ENCODE results near the gene LTBP2. TPM values are rescaled to one million over a fixed set of nuclear protein-coding genes. Genes with fewer than 3 reads are reported as not detected.

Gene LTBP2
- total RNA-seq, 1 experiment from 2014 or later = not detected

DNA sequence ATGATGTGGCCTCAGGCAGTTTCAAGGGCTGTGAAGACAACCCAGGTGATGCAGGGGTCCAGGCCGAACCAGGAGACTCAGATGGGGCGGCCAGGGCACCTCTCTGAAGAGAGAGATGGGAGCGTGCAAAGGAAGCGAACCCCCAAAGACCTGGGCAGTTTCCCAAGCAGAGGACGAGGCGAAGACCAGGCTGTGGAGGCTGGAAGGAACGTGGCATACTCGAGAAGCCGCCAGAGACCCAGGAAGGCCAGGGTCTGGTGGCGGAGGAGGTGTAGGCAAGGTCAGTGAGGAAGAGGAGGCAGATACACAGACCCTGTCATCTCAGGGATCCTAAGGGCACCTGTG, 24.7 kb downstream of the LTBP2 start:
- Histone ChIP-seq H3K36me3 (ENCODE audit: insufficient read depth, low read length) (no peaks in the 10 kb centered on the region), H3K27me3 (ENCODE audit: low read length) (no peaks in the 10 kb centered on the region), H3K4me2 (ENCODE audit: low read depth, low read length, poor library complexity, severe bottlenecking) (no peak overlapping the region), H3K79me2 (ENCODE audit: low read length) (no peaks in the 10 kb centered on the region), H4K20me1 (ENCODE audit: insufficient read depth, low read depth, low read length) (no peaks in the 10 kb centered on the region), H2AFZ (ENCODE audit: low read length) (no peak overlapping the region), H3K4me1 (ENCODE audit: low read length) (no peaks in the 10 kb centered on the region), H3K9me2 (replicated peaks; ENCODE audit: insufficient read depth, low read length) (no peaks in the 10 kb centered on the region), H3K9me3 (ENCODE audit: low read length) (no peaks in the 10 kb centered on the region), H3K27ac (ENCODE audit: low read length) (no peak overlapping the region), H3K9ac (ENCODE audit: low read length) (no peak overlapping the region), H3K4me3 (ENCODE audit: low read length) (no peak overlapping the region)
- DNase-seq = no peak

DNA sequence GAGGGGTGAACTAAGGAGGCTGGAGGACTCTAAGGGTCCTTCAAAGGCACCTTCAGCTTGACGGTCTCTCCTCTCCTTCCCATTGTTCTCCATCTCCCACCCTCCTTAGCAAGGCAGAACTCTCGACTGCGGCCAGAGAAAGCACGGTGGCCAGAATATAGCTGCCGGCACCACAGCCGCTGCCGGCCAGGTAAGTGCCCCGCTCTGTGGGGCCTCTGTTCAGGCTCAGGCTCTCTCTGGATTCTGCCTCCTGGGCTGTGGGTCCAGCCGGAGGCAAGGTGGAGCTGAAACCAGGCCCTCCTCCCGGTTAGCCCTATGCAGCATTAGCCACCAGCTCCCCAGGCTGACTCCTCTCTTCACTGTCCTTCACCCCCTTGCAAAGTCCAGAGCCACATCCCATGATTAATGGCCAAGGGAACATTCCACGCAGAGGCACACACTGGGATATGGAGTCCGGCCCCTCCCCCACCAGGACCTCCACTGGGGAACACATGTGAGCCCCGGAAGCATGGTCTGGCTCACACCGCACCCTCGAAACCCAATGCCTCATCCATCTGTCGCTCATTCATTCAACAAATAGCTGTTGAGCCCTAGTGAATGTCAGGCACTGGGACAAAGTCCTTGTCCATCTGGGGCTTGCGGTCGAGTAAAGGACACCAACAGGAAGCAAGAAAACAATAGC, 25.2 kb downstream of the LTBP2 start:
- Histone ChIP-seq H3K27me3 (ENCODE audit: low read length) (no peaks in the 10 kb centered on the region), H3K9me3 (ENCODE audit: low read length) (no peaks in the 10 kb centered on the region), H3K4me3 (ENCODE audit: low read length) (no peak overlapping the region), H2AFZ (ENCODE audit: low read length) (no peak overlapping the region), H3K36me3 (ENCODE audit: insufficient read depth, low read length) (no peaks in the 10 kb centered on the region), H3K4me1 (ENCODE audit: low read length) (no peaks in the 10 kb centered on the region), H3K9me2 (replicated peaks; ENCODE audit: insufficient read depth, low read length) (no peaks in the 10 kb centered on the region), H3K79me2 (ENCODE audit: low read length) (no peaks in the 10 kb centered on the region), H4K20me1 (ENCODE audit: insufficient read depth, low read depth, low read length) (no peaks in the 10 kb centered on the region), H3K27ac (ENCODE audit: low read length) (no peak overlapping the region), H3K4me2 (ENCODE audit: low read depth, low read length, poor library complexity, severe bottlenecking) (no peak overlapping the region), H3K9ac (ENCODE audit: low read length) (no peak overlapping the region)
- no peak for DNase-seq

DNA sequence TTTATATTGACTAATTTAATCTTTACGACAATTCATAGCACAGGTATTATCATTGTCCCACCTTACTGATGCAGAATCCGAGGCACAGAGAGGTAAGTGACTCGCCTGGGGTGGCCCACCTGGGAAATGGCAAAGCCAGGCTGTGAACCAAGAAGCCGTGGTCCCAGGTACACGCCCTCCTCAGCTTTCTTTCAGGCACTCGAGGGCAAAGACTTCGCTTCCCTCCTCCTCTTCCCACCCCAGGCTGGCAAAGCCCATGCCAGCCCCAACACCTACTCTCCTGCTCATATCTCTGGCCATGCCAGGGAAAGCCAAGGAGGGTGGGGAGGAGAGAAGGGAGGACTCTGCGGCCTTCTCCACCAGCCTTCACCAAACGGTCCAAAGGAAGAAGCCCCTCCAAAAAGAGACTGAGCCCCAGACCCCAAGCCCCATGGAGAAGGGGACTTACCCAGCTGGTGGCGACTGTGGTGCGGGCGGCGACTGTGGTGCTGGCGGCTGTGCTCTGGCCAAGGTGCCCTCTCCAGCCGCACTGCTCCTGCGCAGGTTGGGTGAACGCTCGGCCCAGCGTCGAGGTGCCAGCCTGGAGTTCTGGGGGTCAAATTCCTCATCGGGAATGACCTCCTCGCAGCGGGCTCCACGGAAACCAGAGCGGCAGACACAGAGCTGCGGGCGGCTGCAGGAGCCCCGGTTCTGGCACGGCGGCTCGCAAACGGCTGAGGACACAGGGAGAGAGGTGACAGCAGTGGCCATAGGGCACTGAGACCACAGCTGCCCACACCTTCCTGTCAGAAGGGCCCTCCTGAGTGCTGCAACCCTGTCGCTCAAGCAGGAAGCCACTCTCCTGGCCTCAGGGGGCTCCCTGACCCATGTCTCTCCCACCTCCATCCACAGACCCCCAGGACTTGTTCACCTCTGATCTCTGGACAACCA, 26.4 kb downstream of the LTBP2 start:
- Histone ChIP-seq H3K79me2 (ENCODE audit: low read length) (no peaks in the 10 kb centered on the region), H3K9me2 (replicated peaks; ENCODE audit: insufficient read depth, low read length) (no peaks in the 10 kb centered on the region), H3K4me2 (ENCODE audit: low read depth, low read length, poor library complexity, severe bottlenecking) (no peak overlapping the region), H3K9me3 (ENCODE audit: low read length) (no peaks in the 10 kb centered on the region), H2AFZ (ENCODE audit: low read length) (no peak overlapping the region), H3K27ac (ENCODE audit: low read length) (no peak overlapping the region), H3K36me3 (ENCODE audit: insufficient read depth, low read length) (no peaks in the 10 kb centered on the region), H4K20me1 (ENCODE audit: insufficient read depth, low read depth, low read length) (no peaks in the 10 kb centered on the region), H3K27me3 (ENCODE audit: low read length) (no peaks in the 10 kb centered on the region), H3K4me3 (ENCODE audit: low read length) (no peak overlapping the region), H3K9ac (ENCODE audit: low read length) (no peak overlapping the region), H3K4me1 (ENCODE audit: low read length) (no peaks in the 10 kb centered on the region)
- no peak for DNase-seq

DNA sequence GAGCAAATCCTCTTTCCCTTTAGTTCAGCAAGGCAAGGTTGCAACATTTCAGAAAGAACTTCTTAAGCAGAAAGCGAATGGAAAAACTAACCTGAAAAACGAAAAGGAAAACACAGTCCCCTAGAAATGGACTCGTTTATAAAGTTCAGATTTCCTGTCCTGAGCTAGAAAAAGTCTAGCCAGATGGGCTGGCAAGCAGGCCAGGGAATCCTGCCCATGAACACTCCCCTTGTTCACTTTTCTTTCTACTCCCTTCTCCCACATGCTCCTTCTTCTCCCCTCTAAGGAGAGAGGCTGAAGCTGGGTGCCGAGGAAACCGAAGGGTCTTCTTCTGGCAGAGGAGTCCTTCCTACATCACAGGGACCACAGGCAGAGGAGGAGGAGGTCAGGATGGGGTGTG, 27.1 kb downstream of the LTBP2 start:
- no peak overlapping the region for H3K9ac ChIP-seq (ENCODE audit: low read length)
- no peaks in the 10 kb centered on the region for H3K9me3 ChIP-seq (ENCODE audit: low read length)
- no peaks in the 10 kb centered on the region for H3K36me3 ChIP-seq (ENCODE audit: insufficient read depth, low read length)
- H3K4me3 ChIP-seq (ENCODE audit: low read length) = no peak overlapping the region
- no peak for DNase-seq
- H4K20me1 ChIP-seq (ENCODE audit: insufficient read depth, low read depth, low read length) = no peaks in the 10 kb centered on the region
- no peaks in the 10 kb centered on the region for H3K9me2 ChIP-seq (replicated peaks; ENCODE audit: insufficient read depth, low read length)
- H3K27me3 ChIP-seq (ENCODE audit: low read length) = no peaks in the 10 kb centered on the region
- no peak overlapping the region for H3K27ac ChIP-seq (ENCODE audit: low read length)
- no peaks in the 10 kb centered on the region for H3K4me1 ChIP-seq (ENCODE audit: low read length)
- H3K4me2 ChIP-seq (ENCODE audit: low read depth, low read length, poor library complexity, severe bottlenecking) = no peak overlapping the region
- H3K79me2 ChIP-seq (ENCODE audit: low read length) = no peaks in the 10 kb centered on the region
- no peak overlapping the region for H2AFZ ChIP-seq (ENCODE audit: low read length)

DNA sequence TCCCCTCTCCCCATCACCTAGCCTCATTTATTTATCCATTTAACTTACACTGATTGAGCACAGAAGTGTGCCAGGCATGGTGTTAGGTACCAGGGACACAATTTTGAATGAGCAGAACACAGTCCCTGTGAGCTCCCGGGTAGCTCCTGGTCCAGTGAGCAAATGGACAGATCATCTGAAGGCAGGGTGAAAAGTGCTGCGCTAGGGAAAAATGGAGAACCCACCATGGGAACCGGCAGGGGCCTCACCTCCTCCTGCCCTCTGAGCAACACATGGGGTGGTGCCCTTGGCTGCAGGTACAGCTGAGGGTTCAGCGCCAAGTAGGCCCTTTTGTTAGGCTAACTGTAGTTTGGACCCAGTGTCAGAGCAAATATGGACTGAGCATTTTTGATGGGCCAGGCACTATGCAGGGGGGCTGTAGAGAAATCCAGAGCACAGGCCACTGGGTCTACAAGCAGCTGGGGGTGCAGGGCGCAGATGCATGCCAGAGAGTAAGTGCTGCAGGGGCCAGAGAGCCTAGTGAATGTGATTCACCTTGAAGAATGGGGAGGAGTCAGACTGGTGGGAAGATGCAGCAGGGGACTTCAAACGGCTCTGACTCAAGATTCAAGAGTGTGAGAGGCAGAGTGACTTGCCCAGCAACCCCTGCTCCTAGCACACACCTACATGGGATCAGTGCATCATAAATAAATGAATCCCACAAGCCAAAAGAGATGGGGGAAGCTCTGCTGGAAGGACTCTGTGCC, 28.2 kb downstream of the LTBP2 start:
- Histone ChIP-seq H3K36me3 (ENCODE audit: insufficient read depth, low read length) (no peaks in the 10 kb centered on the region), H3K4me3 (ENCODE audit: low read length) (no peak overlapping the region), H3K9me3 (ENCODE audit: low read length) (no peaks in the 10 kb centered on the region), H3K27ac (ENCODE audit: low read length) (no peak overlapping the region), H4K20me1 (ENCODE audit: insufficient read depth, low read depth, low read length) (no peaks in the 10 kb centered on the region), H3K9ac (ENCODE audit: low read length) (no peak overlapping the region), H2AFZ (ENCODE audit: low read length) (no peak overlapping the region), H3K27me3 (ENCODE audit: low read length) (no peaks in the 10 kb centered on the region), H3K79me2 (ENCODE audit: low read length) (no peaks in the 10 kb centered on the region), H3K9me2 (replicated peaks; ENCODE audit: insufficient read depth, low read length) (no peaks in the 10 kb centered on the region), H3K4me1 (ENCODE audit: low read length) (no peaks in the 10 kb centered on the region), H3K4me2 (ENCODE audit: low read depth, low read length, poor library complexity, severe bottlenecking) (no peak overlapping the region)
- DNase-seq = no peak

DNA sequence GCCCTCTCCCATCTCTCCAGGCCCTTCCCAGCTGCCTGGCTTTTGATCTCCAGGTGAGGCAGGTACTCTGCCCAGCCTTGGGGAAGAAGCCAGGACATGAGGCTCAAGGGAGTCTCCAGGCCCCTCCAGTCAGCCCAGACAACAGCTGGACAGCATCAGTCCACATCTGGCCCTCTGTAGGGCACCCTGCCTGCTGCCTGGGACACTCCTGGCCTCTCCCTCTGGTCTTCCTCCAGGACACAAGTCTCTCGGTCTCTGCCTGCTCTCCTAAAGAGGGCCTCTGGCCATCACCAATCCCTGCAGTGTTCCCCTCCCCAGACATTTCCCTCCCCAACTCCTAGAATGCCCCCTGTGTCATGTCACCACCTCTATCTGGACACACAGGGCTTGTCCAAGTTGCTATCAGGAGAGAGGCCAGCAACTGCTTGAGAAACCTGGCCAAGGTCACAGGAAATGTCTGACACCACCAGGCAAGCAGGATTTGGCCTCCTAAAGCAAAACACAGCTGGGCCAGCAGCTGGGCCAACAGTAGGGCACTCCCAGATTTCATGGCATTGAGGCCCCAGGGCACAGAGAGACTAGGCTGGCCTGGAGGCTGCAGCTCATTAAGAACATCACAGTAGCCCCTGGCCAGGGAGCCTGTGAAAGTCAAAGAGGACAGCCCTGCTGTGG, 29.0 kb downstream of the LTBP2 start:
- no peaks in the 10 kb centered on the region for H3K79me2 ChIP-seq (ENCODE audit: low read length)
- H3K4me3 ChIP-seq (ENCODE audit: low read length) = no peak overlapping the region
- no peak overlapping the region for H3K4me2 ChIP-seq (ENCODE audit: low read depth, low read length, poor library complexity, severe bottlenecking)
- no peak overlapping the region for H3K9ac ChIP-seq (ENCODE audit: low read length)
- no peaks in the 10 kb centered on the region for H3K36me3 ChIP-seq (ENCODE audit: insufficient read depth, low read length)
- no peaks in the 10 kb centered on the region for H3K9me3 ChIP-seq (ENCODE audit: low read length)
- no peaks in the 10 kb centered on the region for H3K4me1 ChIP-seq (ENCODE audit: low read length)
- H3K27me3 ChIP-seq (ENCODE audit: low read length) = no peaks in the 10 kb centered on the region
- no peaks in the 10 kb centered on the region for H3K9me2 ChIP-seq (replicated peaks; ENCODE audit: insufficient read depth, low read length)
- no peak overlapping the region for H2AFZ ChIP-seq (ENCODE audit: low read length)
- no peak for DNase-seq
- H4K20me1 ChIP-seq (ENCODE audit: insufficient read depth, low read depth, low read length) = no peaks in the 10 kb centered on the region
- H3K27ac ChIP-seq (ENCODE audit: low read length) = no peak overlapping the region

DNA sequence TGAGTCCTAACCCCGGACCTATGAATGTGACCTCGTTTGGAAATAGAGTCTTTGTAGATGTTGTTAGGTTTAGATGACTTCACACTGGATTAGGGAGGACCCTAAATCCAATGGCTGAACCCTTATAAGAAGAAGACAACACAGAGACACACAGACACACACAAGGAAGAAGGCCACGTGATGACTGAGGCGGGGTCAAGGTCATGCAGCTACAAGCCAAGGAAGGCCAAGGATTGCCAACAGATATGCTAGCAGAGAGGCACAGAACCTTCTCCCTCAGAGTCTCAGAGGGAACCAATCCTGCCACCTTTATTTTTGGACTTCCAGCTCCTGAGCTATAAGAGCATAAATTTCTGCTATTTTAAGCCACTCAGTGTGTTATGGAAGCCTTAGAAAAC, 31.8 kb downstream of the LTBP2 start:
- no peaks in the 10 kb centered on the region for H3K79me2 ChIP-seq (ENCODE audit: low read length)
- no peaks in the 10 kb centered on the region; the same call in 1 of the 2 replicates for H3K4me1 ChIP-seq (ENCODE audit: low read length)
- no peaks in the 10 kb centered on the region for H4K20me1 ChIP-seq (ENCODE audit: insufficient read depth, low read depth, low read length)
- no peak for DNase-seq
- no peaks in the 10 kb centered on the region for H3K36me3 ChIP-seq (ENCODE audit: insufficient read depth, low read length)
- no peaks in the 10 kb centered on the region for H3K9me2 ChIP-seq (replicated peaks; ENCODE audit: insufficient read depth, low read length)
- no peaks in the 10 kb centered on the region for H3K9me3 ChIP-seq (ENCODE audit: low read length)
- H2AFZ ChIP-seq (ENCODE audit: low read length) = no peak overlapping the region
- H3K9ac ChIP-seq (ENCODE audit: low read length) = no peak overlapping the region
- no peak overlapping the region for H3K4me3 ChIP-seq (ENCODE audit: low read length)
- H3K4me2 ChIP-seq (ENCODE audit: low read depth, low read length, poor library complexity, severe bottlenecking) = no peak overlapping the region
- H3K27ac ChIP-seq (ENCODE audit: low read length) = no peak overlapping the region
- H3K27me3 ChIP-seq (ENCODE audit: low read length) = no peaks in the 10 kb centered on the region
